Common myeloid progenitor, CD34-positive (primary cell): Measurements from ENCODE around the gene NFKB2.

Experiments
- CTCF ChIA-PET: fragments of 350-600 bp; sonication (Branson Sonifier 250); formaldehyde crosslinking; loops from one replicate; lab custom pipeline; 2021; ENCODE audit warnings: antibody characterized with exemption; lab: Charles Lee
- POLR2A ChIA-PET: fragments of 350-600 bp; sonication (Branson Sonifier 250); formaldehyde crosslinking; loops from one replicate; lab custom pipeline; 2021; ENCODE audit warnings: antibody characterized with exemption; lab: Charles Lee
- DNase-seq, 3 donors: peaks; one replicate each; pipeline versions ENCODE4 v3.0.0 to v3.0.0-alpha.2; 2013
- H3K27ac ChIP-seq, 2 experiments: 1 replicate in 1 of 2; 2 replicates in 1 of 2; pipeline ENCODE4 v1.7.0; 2013; ENCODE audit warnings: inconsistent platforms in 2 of 2, low read length in 2 of 2, mild to moderate bottlenecking in 2 of 2, low read depth in 1 of 2, moderate library complexity in 1 of 2; ENCODE audit not compliant: severe bottlenecking in 2 of 2, insufficient read depth in 1 of 2, poor library complexity in 1 of 2
- H3K27me3 ChIP-seq, 5 experiments: replicated peaks in 2 of 5; 1 replicate in 3 of 5; 2 replicates in 2 of 5; pipeline versions ENCODE4 v1.6.1 to v1.7.0; 2013; ENCODE audit warnings: low read length in 4 of 5, mild to moderate bottlenecking in 2 of 5, moderate library complexity in 2 of 5, inconsistent platforms in 1 of 5; ENCODE audit not compliant: insufficient read depth in 5 of 5, control insufficient read depth in 4 of 5
- H3K36me3 ChIP-seq, 4 experiments: 1 replicate in 2 of 4; 2 replicates in 2 of 4; pipeline versions ENCODE4 v1.6.1 to v1.7.0; 2013; ENCODE audit warnings: low read length in 3 of 4, control low read depth in 1 of 4, mild to moderate bottlenecking in 1 of 4; ENCODE audit not compliant: control insufficient read depth in 4 of 4, insufficient read depth in 4 of 4
- H3K4me1 ChIP-seq, 4 experiments: 1 replicate in 3 of 4; 2 replicates in 1 of 4; pipeline versions ENCODE4 v1.6.1 to v1.7.1; 2013; ENCODE audit warnings: low read length in 3 of 4, mild to moderate bottlenecking in 3 of 4, control low read depth in 1 of 4, inconsistent platforms in 1 of 4, moderate library complexity in 1 of 4; ENCODE audit not compliant: control insufficient read depth in 4 of 4, insufficient read depth in 4 of 4; ENCODE audit errors: control extremely low read depth in 1 of 4
- H3K4me3 ChIP-seq, 7 experiments: 1 replicate in 4 of 7; 2 replicates in 3 of 7; pipeline versions ENCODE4 v1.5.1 to v1.7.0; 2013; ENCODE audit warnings: mild to moderate bottlenecking in 7 of 7, low read length in 6 of 7, moderate library complexity in 6 of 7, inconsistent platforms in 2 of 7, low read depth in 2 of 7, control low read depth in 1 of 7; ENCODE audit not compliant: insufficient read depth in 4 of 7, control insufficient read depth in 1 of 7; ENCODE audit errors: extremely low read depth in 1 of 7
- H3K9me3 ChIP-seq, 5 experiments: 1 replicate in 4 of 5; 2 replicates in 1 of 5; pipeline versions ENCODE4 v1.6.1 to v1.7.1; 2013; ENCODE audit warnings: low read length in 4 of 5, mild to moderate bottlenecking in 2 of 5, inconsistent platforms in 1 of 5, low read depth in 1 of 5, moderate library complexity in 1 of 5; ENCODE audit not compliant: control insufficient read depth in 4 of 5, insufficient read depth in 2 of 5; ENCODE audit errors: control extremely low read depth in 1 of 5
- WGBS: methylation state at CpG from one replicate; pipeline ENCODE4 v1.1.5; 2013; ENCODE audit not compliant: insufficient coverage; 5-methylcytosine and 5-hydroxymethylcytosine counted together

NFKB2 gene

DNA sequence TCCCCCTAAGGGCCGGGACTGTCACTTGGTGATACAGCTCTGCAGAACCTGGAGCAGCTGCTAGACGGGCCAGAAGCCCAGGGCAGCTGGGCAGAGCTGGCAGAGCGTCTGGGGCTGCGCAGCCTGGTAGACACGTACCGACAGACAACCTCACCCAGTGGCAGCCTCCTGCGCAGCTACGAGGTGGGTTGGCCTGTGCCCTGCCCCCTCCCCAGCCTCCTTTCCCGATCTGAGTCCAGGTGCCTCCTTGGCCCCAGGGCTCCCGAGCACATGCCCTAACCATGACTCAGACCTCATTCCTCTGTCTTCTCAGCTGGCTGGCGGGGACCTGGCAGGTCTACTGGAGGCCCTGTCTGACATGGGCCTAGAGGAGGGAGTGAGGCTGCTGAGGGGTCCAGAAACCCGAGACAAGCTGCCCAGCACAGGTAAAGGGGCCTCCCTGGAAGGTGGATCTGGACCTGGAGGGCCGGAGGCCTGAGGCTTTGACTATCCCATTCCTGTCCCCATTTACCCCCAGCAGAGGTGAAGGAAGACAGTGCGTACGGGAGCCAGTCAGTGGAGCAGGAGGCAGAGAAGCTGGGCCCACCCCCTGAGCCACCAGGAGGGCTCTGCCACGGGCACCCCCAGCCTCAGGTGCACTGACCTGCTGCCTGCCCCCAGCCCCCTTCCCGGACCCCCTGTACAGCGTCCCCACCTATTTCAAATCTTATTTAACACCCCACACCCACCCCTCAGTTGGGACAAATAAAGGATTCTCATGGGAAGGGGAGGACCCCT is 6.4 kb downstream of the NFKB2 start:
- peak in 1 of 3 donors; percentile 9 for DNase-seq
- peaks cover 0 to 30% (median 17%) of the 10 kb centered on the region in 4 experiments for H3K36me3 ChIP-seq
- H3K4me3 ChIP-seq, result no peak overlapping the region
- no peak overlapping the region for H3K27ac ChIP-seq
- H3K4me1 ChIP-seq, result peaks cover 0 to 15% (median 9%) of the 10 kb centered on the region in 4 experiments
- H3K27me3 ChIP-seq, result no peaks in the 10 kb centered on the region
- no peaks in the 10 kb centered on the region for H3K9me3 ChIP-seq
- ChIA-PET POLR2A (interaction anchor here (1.8 kb wide), 1 partner anchor 14 kb away, joined by 4 read pairs; no protein-coding TSS in a partner anchor), CTCF (interaction anchor here (1.0 to 6.7 kb wide), 7 partner anchors 8 to 181 kb away, joined by 3 to 45 read pairs (median 16); partner anchors contain the start of gene FBXL15)
- 98% methylated on average over 13 of the region's 18 CpGs for WGBS

DNA sequence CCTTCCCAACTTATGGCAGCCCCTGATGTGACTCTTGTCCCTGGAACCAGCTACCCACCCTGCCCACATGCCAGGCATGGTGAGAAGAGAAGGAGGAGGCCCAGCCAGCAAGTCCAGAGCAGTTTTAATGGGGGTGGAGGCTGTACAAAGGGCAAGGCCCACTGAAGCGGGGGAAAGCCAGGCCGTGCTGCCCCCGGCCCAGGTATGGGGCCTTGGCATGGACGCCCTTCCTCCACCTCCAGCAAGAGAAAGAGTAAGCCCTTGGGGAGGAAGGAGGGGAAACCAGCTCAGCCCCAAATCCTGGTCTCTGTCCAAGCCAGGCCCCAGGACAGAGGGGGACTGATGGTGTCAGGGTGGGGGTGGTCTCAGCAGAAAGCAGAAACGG is 7.0 kb downstream of the NFKB2 start:
- CTCF ChIA-PET, result interaction anchor here (1.0 to 4.0 kb wide), 9 partner anchors 8 to 181 kb away, joined by 3 to 28 read pairs (median 7); partner anchors contain the start of genes C10orf95, ELOVL3, NFKB2 and PSD
- no peaks in the 10 kb centered on the region for H3K9me3 ChIP-seq
- H3K4me1 ChIP-seq, result peaks cover 0 to 15% (median 9%) of the 10 kb centered on the region in 4 experiments
- H3K27ac ChIP-seq, result no peak overlapping the region
- peaks cover 0 to 26% (median 15%) of the 10 kb centered on the region in 4 experiments for H3K36me3 ChIP-seq
- no peak for DNase-seq
- WGBS, result 100% methylated on average over 4 of the region's 5 CpGs
- POLR2A ChIA-PET, result interaction anchor here (3.5 kb wide), 1 partner anchor 9 kb away, joined by 31 read pairs; no protein-coding TSS in a partner anchor
- H3K4me3 ChIP-seq, result no peak overlapping the region
- H3K27me3 ChIP-seq, result peaks cover 0 to 4% (median 0%) of the 10 kb centered on the region in 5 experiments

DNA sequence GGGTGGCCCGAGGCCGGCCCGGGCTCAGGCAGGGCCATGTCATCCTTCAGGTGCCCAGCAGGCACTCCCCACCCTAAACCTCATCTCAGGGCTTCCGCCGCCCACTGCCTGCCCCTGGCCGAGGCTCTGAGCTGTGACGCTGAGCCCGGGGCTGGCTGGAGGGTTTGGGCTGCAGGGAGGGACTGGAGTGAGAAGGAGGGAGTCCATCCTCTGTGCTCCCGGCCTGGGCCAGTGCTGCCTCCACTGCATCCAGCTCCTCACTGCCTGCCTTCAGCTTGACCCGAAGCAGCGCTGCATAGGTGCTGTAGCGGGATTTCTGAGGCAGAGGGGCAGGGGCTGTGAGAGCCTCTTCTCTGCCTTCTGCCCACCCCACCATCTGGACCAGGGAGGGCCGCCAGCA is 7.6 kb downstream of the NFKB2 start:
- Histone ChIP-seq H3K4me1 (peaks cover 0 to 15% (median 9%) of the 10 kb centered on the region in 4 experiments), H3K27me3 (peaks cover 0 to 6% (median 3%) of the 10 kb centered on the region in 5 experiments), H3K27ac (no peak overlapping the region), H3K9me3 (no peaks in the 10 kb centered on the region), H3K36me3 (peaks cover 0 to 24% (median 11%) of the 10 kb centered on the region in 4 experiments), H3K4me3 (no peak overlapping the region)
- ChIA-PET CTCF (interaction anchor here (1.1 to 4.0 kb wide), 11 partner anchors 9 to 180 kb away, joined by 3 to 28 read pairs (median 7); partner anchors contain the start of genes C10orf95, ELOVL3, NFKB2 and PSD), POLR2A (interaction anchor here (0.9 to 3.5 kb wide), 3 partner anchors 9 to 180 kb away, joined by 3 to 31 read pairs (median 3); partner anchors contain the start of gene FBXL15)
- WGBS, result 97% methylated on average over 13 of the region's 13 CpGs
- DNase-seq, result no peak

DNA sequence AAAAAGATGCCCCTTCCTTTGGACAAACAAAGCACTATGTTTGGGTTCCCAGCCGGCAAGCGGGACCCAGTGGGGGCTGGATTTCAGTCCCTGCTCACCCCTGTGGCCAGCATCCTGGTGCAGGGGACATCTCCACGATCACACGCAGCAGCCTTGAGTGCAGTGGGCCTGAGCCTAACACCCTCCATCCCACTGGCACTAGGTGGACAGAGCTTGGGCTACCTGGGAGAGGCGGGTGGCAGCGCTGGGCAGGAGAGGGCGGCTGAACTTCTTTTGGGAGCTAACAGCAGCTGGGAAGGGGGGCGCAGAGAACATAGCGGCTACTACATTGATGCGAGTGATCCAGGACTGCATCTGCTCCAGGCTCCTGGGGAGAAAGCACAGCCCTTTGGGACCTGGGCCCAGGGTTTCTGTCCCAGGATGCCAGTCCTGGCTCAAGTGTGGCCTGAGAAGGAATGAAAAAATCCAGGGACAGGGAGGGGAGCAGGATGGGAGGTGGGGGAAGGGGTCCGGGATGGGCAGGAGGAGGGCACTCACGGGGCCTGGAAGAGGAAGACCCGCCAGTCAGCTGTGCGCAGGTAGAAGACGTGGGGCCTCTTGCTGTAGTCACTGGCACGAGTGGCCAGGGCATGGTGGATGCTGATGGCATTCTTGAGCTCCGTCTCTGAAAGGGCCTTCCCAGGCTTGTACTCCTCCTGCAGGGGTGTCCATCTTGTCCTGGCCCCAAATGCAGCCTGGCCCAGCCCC is 9.0 kb downstream of the NFKB2 start:
- Histone ChIP-seq H3K9me3 (no peaks in the 10 kb centered on the region), H3K4me3 (no peak overlapping the region), H3K27ac (no peak overlapping the region), H3K27me3 (peaks cover 0 to 13% (median 9%) of the 10 kb centered on the region in 5 experiments), H3K36me3 (peaks cover 0 to 24% (median 9%) of the 10 kb centered on the region in 4 experiments), H3K4me1 (peaks cover 0 to 14% (median 12%) of the 10 kb centered on the region in 4 experiments)
- ChIA-PET POLR2A (interaction anchor here (1.0 to 3.5 kb wide), 4 partner anchors 9 to 75 kb away, joined by 3 to 31 read pairs (median 5); partner anchors contain the start of genes FBXL15 and NFKB2), CTCF (interaction anchor here (1.3 to 4.0 kb wide), 12 partner anchors 8 to 179 kb away, joined by 3 to 28 read pairs (median 8); partner anchors contain the start of genes C10orf95, NFKB2 and PSD)
- 95% methylated on average over 15 of the region's 17 CpGs for WGBS
- DNase-seq, result peak in 1 of 3 donors; percentile 19

GRCh38 chr10:102405108-102405571 is 9.6 kb downstream of the NFKB2 start:
- WGBS, result 93% methylated on average over 13 of the region's 19 CpGs
- Histone ChIP-seq H3K4me1 (peaks cover 0 to 15% (median 12%) of the 10 kb centered on the region in 4 experiments), H3K4me3 (no peak overlapping the region), H3K27ac (no peak overlapping the region), H3K36me3 (peaks cover 0 to 23% (median 9%) of the 10 kb centered on the region in 4 experiments), H3K9me3 (no peaks in the 10 kb centered on the region), H3K27me3 (peaks cover 0 to 19% (median 14%) of the 10 kb centered on the region in 5 experiments)
- ChIA-PET POLR2A (interaction anchor here (1.5 to 3.5 kb wide), 3 partner anchors 9 to 74 kb away, joined by 4 to 31 read pairs (median 6); partner anchors contain the start of gene NFKB2), CTCF (interaction anchor here (1.3 to 4.0 kb wide), 7 partner anchors 11 to 178 kb away, joined by 3 to 28 read pairs (median 12); partner anchors contain the start of gene NFKB2)
- DNase-seq, result peak in 1 of 3 donors; percentile 15

DNA sequence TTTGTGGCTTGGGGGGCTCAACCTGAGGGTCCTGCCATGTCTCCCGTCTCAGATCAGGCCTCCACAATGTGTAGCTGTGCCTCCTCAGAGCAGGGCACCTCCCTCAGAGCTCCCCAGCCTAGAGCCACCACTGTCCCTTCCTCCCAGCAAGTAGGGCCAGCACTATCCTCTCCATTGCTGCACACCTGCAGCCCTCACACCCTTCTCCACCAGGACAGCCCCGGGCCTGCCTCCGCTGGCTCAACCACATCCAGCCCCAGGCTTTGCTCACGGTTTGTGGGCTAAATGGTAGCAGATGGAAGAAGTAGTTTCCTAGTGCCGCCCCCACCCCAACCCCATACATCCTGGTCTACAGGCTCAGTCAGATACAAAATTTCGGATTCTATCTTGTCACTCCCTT is 10.1 kb downstream of the NFKB2 start:
- H3K36me3 ChIP-seq, result peaks cover 0 to 19% (median 9%) of the 10 kb centered on the region in 4 experiments
- H3K9me3 ChIP-seq, result no peaks in the 10 kb centered on the region
- H3K4me3 ChIP-seq, result no peak overlapping the region
- POLR2A ChIA-PET, result interaction anchor here (1.5 to 3.5 kb wide), 2 partner anchors 12 to 73 kb away, joined by 4 to 31 read pairs; no protein-coding TSS in a partner anchor
- DNase-seq, result peak in 1 of 3 donors; percentile 34
- CTCF ChIA-PET, result interaction anchor here (1.1 to 3.7 kb wide), 8 partner anchors 11 to 73 kb away, joined by 3 to 28 read pairs (median 6); partner anchors contain the start of genes FBXL15 and NFKB2
- H3K4me1 ChIP-seq, result peaks cover 0 to 20% (median 17%) of the 10 kb centered on the region in 4 experiments
- 88% methylated on average over 4 of the region's 6 CpGs for WGBS
- H3K27me3 ChIP-seq, result peaks cover 0 to 24% (median 17%) of the 10 kb centered on the region in 5 experiments
- H3K27ac ChIP-seq, result no peak overlapping the region
